Activated T-cell treated with anti-CD3 and anti-CD28 coated beads for 24 hours (primary cell): ENCODE results near the gene ATAT1.

Experiments used
- DNase-seq: peaks from one replicate; pipeline ENCODE4 v3.0.0-alpha.2; 2020; ENCODE audit warnings: low read depth

The ATAT1 gene

DNA sequence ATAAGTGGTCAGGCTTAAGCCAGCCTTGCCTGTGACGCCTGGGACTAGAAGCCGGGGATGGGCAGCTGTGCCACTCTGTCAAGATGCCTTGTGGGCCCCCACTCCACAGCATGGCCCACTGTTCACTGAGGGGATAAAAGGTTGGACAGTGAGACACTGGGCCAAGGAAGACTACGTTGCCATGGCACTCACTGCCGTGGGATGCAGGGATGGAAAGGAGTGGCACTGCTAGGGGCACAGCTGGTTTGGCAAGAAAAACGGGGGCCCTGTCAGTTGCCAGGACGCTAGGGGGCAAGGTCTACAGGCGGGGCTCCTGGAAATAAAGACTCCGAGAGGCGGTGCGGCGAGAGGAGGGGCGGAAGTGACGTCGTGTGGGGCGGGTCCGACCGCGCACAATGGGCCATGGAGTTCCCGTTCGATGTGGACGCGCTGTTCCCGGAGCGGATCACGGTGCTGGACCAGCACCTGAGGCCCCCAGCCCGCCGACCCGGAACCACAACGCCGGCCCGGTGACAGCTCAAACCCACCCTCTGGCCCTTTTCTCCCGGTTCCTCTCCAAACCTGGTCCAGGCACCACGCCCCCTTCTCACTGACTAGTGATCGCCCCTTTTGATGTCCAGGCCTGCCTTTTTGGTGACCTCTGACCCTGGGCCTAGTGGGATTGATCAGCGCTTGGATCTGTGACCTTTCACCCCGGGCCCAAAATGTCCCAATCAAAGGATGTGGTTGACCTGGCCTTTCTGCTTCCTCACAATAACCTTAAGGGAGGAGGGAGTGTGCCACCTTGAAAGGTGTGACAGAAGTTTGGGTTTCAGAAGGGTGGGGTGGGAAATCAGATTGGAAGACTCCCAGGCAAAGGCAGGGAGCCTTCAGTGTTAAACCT is at the start of gene ATAT1:
Gene ATAT1, plus strand, starts transcription at position 391 of the 883 bp plus-strand sequence.
- DNase-seq: peak; percentile 84

GRCh38 chr6:30578051-30578450 is 48.6 kb upstream of the ATAT1 start:
- no peak for DNase-seq

DNA sequence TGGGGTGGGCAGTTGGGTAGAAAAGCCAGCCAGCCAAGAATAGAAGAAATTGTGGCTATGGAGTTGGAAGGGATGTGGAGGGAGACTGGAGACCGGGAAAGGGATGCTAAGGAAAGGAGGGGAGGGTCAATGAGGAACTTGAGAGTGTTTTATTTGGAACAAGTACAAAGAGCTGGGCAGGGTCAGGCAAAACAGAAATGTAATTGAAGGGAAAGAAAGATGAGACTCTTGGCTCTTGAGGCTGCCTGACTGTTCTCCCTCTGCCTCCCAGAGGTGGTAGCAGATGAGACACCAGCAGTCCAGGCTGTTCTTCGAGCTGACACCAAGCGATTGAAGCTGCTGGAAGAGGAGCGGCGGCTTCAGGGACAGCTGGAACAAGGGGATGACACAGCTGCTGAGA is 42.8 kb upstream of the ATAT1 start:
- DNase-seq: no peak

DNA sequence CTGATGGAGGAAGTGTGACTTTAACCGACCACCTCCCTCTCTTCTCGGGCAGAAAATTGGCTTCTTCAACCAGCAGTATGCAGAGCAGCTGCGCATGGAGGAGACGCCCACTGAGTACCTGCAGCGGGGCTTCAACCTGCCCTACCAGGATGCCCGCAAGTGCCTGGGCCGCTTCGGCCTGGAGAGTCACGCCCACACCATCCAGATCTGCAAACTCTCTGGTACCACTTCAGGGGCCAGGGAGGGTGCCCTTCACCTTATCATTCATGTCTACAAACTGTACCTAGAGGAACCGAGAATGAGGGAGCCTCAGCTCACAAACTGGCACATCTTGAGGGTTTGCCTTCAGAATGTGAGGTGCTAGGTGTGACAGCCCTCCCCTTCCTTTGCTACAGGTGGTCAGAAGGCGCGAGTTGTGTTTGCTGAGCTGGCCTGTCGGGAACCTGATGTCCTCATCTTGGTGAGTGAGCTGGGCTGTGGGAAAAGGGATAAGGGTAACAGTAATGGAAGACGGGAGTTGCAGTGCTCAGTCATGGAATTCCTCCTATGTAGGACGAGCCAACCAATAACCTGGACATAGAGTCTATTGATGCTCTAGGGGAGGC is 36.8 kb upstream of the ATAT1 start:
- no peak for DNase-seq

DNA sequence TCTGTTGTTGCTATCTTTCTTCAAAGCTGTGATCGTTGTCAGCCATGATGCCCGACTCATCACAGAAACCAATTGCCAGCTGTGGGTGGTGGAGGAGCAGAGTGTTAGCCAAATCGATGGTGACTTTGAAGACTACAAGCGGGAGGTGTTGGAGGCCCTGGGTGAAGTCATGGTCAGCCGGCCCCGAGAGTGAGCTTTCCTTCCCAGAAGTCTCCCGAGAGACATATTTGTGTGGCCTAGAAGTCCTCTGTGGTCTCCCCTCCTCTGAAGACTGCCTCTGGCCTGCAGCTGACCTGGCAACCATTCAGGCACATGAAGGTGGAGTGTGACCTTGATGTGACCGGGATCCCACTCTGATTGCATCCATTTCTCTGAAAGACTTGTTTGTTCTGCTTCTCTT is 36.2 kb upstream of the ATAT1 start:
- no peak for DNase-seq

DNA sequence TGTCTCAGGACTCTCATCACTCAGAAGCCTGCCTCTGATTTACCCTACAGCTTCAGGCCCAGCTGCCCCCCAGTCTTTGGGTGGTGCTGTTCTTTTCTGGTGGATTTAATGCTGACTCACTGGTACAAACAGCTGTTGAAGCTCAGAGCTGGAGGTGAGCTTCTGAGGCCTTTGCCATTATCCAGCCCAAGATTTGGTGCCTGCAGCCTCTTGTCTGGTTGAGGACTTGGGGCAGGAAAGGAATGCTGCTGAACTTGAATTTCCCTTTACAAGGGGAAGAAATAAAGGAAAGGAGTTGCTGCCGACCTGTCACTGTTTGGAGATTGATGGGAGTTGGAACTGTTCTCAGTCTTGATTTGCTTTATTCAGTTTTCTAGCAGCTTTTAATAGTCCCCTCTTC is 35.7 kb upstream of the ATAT1 start:
- DNase-seq: no peak

- no peak for DNase-seq
These were observed 34.4 kb upstream of the ATAT1 start for GRCh38 chr6:30592287-30592686.

DNA sequence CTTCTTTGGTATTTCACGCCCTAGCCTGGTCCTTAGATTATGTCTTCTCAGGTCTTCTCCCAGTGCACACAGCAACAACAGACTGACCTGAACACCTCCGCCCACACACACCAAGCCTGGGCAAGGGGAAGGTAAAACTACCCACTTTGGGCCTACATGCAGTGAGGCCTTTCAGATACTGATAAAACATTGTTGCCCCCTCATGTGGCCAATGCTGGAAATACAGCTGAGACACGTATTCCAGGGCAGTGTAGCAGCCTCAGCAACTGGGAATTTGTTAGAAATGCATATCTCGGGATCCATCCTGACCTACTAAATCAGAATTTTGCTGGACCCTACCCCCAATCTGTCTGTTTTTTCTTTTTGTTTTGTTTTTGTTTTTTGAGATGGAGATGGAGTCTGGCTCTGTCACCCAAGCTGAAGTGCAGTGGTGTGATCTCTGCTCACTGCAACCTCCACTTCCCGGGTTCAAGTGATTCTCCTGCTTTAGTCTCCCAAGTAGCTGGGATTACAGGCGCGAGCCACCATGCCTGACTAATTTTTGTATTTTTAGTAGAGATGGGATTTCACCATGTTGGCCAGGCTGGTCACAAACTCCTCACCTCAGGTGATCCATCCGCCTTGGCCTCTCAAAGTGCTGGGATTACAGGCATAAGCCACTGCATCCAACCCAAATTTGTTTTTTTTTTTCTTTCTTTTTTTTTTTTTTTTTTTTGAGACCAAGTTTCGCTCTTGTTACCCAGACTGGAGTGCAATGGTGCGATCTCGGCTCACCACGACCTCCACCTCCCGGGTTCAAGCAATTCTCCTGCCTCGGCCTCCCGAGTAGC is 29.1 kb upstream of the ATAT1 start:
- DNase-seq: peak; percentile 71

DNA sequence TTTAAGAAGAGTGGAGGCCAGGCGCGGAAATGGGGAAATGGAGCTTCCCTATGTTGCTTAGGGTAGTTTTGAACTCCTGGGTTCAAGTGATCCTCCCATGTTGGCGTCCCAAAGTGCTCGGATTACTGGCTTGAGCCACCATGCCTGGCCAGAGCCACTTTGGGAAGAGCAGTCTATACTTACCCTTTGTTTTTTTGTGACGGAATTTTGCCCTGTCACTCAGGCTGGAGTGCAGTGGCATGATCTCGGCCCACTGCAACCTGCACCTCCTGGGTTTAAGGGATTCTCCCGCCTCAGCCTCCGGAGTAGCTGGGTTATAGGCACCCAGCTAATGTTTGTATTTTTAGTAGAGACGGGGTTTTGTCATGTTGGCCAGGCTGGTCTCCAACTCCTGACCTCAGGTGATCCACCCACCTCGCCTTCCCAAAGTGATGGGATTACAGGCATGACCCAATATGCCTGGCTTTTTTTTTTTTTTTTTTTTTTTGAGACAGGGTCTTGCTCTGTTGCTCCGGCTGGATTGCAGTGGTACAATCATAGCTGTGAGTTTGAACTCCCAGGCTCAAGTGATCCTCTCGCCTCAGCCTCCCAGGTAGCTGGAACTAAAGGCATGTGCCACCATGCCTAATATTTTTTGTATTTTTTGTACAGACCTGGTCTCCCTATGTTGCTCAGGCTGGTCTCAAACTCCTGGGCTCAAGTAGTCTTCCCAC is 27.6 kb upstream of the ATAT1 start:
- DNase-seq: no peak

GRCh38 chr6:30599625-30600324 is 26.9 kb upstream of the ATAT1 start:
- no peak for DNase-seq

GRCh38 chr6:30600451-30600961 is 26.2 kb upstream of the ATAT1 start:
- no peak for DNase-seq

- DNase-seq: no peak
These were observed 25.2 kb upstream of the ATAT1 start for GRCh38 chr6:30601436-30601814.

GRCh38 chr6:30601815-30602641 is 24.6 kb upstream of the ATAT1 start:
- DNase-seq: no peak

- no peak for DNase-seq
These were observed 22.7 kb upstream of the ATAT1 start for GRCh38 chr6:30603961-30604360.

DNA sequence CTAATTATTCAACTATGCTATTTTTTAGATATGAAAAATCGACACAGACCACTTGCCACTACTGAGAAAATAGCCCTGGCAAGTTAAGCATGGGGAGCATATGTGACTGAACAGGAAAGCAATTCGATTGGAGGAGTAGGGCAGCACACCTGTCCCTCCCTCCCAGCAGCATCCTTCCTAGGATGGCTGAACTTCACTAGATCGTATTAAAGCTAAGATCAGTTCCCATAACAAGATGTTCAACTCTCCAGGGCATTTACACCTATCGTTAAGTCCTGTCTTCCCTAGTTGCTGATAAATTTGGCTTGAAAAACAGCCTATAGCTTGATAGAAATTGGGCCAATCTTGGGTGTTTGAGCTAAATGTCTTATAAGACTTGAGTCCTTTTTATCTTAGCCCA is 16.6 kb upstream of the ATAT1 start:
- no peak for DNase-seq

DNA sequence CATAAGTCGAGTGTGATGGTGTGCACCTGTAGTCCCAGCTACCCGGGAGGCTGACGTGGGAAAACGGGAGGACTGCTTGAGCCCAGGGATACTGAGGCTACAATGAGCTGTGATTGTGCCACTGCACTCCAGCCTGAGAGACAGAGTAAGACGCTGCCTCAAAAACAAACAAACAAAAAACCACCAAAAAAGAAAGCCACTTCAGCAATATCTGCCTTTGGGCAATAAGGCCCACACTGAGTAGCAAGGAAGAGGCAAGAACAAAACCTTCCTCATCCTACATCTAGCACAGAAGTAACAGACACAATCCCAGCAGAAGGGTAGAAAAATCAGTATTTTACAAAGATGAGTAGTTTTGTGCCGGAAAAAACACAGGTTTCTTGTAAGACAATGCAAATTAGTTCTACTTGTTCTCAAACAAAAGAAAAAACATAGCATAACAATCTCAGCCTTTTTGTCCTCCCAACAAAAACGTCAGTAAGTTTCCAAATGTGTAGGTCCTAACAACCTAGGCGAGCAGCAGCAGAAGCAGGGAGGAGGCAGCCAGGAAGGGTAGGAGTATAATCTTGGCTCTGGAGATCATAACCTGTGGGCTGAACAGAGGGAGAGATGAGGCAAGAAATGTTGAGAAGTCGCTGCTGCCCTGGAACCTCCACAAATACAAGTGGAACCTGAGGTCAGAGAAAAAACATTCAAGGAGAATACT is 15.4 kb upstream of the ATAT1 start:
- DNase-seq: no peak

GRCh38 chr6:30611856-30612194 is 14.8 kb upstream of the ATAT1 start:
- DNase-seq: no peak

DNA sequence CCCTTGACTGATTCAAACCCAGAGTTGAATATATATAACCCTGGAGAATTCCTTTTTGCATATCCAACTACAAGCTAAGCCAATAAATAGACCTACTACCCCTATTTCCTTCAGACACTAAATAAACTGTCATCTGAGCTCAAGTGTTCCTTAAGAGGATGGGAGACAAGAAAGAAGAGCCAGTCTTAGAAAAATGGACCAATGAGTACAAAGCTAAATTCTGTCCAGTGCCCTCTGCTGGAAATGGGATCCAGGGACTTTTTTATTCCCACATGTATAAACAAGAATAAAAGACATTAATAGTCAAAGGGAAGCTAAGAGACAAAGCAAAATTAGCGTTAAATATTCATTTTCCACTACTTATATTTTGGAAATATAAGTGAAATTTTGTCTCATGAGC is 14.5 kb upstream of the ATAT1 start:
- DNase-seq: no peak

- no peak for DNase-seq
These were observed 13.9 kb upstream of the ATAT1 start for GRCh38 chr6:30612687-30613248.
